Right forelimb (tissue), 1 donor: ENCODE measurements around the gene LPA.
A peak's percentile ranks its signal among the peaks of the same experiment; 100 is the strongest.
"Not testable (repeated sequence)": the region's sequence is repeated elsewhere in the genome, so short reads cannot be mapped to it uniquely, and the experiment has no call there.

ENCODE experiments used
- DNase-seq: peaks from one replicate; pipeline ENCODE4 v3.0.0-alpha.2; 2018

Gene LPA, protein sequence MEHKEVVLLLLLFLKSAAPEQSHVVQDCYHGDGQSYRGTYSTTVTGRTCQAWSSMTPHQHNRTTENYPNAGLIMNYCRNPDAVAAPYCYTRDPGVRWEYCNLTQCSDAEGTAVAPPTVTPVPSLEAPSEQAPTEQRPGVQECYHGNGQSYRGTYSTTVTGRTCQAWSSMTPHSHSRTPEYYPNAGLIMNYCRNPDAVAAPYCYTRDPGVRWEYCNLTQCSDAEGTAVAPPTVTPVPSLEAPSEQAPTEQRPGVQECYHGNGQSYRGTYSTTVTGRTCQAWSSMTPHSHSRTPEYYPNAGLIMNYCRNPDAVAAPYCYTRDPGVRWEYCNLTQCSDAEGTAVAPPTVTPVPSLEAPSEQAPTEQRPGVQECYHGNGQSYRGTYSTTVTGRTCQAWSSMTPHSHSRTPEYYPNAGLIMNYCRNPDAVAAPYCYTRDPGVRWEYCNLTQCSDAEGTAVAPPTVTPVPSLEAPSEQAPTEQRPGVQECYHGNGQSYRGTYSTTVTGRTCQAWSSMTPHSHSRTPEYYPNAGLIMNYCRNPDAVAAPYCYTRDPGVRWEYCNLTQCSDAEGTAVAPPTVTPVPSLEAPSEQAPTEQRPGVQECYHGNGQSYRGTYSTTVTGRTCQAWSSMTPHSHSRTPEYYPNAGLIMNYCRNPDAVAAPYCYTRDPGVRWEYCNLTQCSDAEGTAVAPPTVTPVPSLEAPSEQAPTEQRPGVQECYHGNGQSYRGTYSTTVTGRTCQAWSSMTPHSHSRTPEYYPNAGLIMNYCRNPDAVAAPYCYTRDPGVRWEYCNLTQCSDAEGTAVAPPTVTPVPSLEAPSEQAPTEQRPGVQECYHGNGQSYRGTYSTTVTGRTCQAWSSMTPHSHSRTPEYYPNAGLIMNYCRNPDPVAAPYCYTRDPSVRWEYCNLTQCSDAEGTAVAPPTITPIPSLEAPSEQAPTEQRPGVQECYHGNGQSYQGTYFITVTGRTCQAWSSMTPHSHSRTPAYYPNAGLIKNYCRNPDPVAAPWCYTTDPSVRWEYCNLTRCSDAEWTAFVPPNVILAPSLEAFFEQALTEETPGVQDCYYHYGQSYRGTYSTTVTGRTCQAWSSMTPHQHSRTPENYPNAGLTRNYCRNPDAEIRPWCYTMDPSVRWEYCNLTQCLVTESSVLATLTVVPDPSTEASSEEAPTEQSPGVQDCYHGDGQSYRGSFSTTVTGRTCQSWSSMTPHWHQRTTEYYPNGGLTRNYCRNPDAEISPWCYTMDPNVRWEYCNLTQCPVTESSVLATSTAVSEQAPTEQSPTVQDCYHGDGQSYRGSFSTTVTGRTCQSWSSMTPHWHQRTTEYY (N-terminal part only)

GRCh38 chr6:160664198-160664597, at the start of gene LPA:
Gene LPA (minus strand): TSS chr6:160664275. CDS start chr6:160664214, 61 bp downstream.
- not testable (repeated sequence) for DNase-seq

DNA sequence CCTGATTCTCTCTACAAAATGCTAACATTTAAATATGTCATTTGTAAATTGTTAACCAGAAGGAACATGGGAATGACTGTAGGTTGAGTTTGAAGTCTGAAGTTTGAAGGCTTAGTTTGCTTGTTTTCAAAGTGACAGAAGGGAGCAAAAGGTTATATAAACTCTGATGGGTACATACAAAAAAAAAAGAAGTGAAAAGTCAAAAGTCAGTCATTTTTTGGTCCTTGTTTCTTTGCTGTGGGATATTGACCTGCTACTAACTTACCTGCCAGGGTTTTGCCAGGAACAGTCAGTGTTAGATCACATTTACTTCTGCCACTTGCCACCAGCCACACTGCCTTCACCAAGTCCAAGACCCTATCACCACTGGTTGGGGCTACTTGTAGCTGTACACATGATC, 44.9 kb upstream of the LPA start:
- not testable (repeated sequence) for DNase-seq

DNA sequence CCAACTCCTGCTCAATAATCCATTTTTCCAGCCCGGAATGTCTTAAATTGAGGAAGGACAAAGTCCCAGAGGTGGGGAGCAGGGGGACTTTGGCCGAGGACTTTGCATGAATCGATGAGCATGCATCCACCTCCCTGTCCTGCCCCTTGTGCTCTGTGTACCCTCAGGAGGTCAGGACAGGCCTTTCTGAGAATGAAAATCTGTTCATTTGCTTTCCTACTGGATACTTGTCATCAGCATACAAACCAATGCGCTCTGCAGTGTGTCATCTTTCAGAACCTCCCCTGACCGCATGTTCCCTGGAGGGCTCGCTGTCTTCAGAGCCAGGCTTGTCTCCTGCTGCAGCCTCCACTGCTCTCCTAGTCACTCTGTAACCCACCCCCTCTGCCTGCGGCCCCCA, 40.6 kb upstream of the LPA start:
- DNase-seq, result not testable (repeated sequence)

- DNase-seq, result not testable (repeated sequence)
These were observed 38.0 kb upstream of the LPA start, which contains the start of gene PLG for GRCh38 chr6:160701918-160702680. Gene PLG (plus strand): TSS chr6:160702244. CDS start chr6:160702305, 61 bp downstream.

GRCh38 chr6:160697826-160698225, 33.8 kb upstream of the LPA start:
- DNase-seq, result no peak

GRCh38 chr6:160696884-160697283, 32.8 kb upstream of the LPA start:
- not testable (repeated sequence) for DNase-seq

DNA sequence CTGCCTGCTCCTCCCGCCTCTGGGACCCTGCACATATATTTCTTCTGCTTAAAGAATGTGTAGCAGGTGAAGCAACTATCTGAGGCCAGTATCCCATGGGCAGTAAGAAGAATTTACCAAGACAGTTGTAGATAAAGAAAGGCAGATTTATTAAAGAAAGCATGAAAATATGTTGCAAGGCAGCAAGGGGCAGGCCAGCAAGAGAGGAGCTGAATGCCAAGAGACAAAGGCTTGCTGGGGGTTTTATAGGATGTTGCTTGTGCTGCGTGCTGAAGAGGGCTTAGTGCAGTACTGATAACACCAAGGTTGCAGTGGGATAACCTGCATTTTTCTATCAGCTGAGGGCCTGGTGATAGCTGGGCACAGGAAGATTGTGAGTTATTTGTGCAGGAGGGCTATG, 31.5 kb upstream of the LPA start:
- DNase-seq, result not testable (repeated sequence)

GRCh38 chr6:160695025-160695424, 30.9 kb upstream of the LPA start:
- DNase-seq, result not testable (repeated sequence)

GRCh38 chr6:160692369-160692959, 28.4 kb upstream of the LPA start:
- no peak for DNase-seq

DNA sequence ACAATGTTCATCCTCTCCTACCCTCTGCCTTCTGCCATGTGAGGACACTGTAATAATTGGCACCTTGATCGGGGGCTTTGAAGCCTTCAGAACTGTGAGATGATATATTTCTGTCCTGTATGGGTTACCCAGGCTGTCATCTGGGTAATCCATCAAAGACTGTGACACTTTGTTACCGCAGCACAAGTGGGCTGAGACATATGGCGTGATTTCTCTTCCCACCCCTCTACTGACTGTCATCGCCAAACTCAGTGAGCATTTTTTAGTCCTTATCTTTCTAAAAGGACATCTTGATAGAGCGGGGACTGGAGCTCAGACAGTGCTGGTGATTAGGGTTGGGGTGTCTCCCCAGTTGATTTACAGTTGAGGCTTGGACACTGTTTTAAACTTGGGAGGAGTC, 27.5 kb upstream of the LPA start:
- DNase-seq, result no peak

DNA sequence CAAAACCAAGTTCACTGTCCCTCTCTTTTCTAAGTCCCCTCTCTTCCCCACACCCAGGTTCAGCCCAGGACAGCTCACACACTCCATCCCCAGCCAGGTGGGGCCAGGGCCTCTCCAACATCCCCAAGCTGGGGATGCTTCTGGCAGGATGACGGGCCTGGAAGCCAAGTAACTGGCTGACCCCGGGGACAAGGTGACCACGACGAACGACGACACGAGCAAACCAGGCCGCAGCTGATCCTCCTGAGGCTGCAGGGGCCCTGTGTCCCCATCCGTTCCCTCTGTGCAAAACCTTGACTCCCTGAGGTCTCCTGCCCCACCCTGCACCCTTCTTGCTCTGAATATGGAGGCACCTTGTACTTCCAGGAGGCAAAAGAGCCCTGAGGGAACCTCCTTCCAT, 26.4 kb upstream of the LPA start:
- no peak for DNase-seq

GRCh38 chr6:160685762-160686450, 21.8 kb upstream of the LPA start:
- DNase-seq, result no peak

DNA sequence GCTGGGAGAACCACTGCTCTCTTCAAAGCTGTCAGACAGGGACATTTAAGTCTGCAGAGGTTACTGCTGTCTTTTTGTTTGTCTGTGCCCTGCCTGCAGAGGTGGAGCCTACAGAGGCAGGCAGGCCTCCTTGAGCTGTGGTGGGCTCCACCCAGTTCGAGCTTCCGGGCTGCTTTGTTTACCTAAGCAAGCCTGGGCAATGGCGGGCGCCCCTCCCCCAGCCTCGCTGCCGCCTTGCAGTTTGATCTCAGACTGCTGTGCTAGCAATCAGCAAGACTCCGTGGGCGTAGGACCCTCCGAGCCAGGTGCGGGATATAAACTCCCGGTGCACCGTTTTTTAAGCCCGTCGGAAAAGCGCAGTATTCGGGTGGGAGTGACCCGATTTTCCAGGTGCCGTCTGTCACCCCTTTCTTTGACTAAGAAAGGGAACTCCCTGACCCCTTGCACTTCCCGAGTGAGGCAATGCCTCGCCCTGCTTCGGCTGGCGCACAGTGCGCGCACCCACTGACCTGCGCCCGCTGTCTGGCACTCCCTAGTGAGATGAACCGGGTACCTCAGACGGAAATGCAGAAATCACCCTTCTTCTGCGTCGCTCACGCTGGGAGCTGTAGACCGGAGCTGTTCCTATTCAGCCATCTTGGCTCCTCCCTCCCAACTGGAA, 21.2 kb upstream of the LPA start:
- not testable (repeated sequence) for DNase-seq

GRCh38 chr6:160679402-160679769, 15.3 kb upstream of the LPA start:
- peak; percentile 47 for DNase-seq

DNA sequence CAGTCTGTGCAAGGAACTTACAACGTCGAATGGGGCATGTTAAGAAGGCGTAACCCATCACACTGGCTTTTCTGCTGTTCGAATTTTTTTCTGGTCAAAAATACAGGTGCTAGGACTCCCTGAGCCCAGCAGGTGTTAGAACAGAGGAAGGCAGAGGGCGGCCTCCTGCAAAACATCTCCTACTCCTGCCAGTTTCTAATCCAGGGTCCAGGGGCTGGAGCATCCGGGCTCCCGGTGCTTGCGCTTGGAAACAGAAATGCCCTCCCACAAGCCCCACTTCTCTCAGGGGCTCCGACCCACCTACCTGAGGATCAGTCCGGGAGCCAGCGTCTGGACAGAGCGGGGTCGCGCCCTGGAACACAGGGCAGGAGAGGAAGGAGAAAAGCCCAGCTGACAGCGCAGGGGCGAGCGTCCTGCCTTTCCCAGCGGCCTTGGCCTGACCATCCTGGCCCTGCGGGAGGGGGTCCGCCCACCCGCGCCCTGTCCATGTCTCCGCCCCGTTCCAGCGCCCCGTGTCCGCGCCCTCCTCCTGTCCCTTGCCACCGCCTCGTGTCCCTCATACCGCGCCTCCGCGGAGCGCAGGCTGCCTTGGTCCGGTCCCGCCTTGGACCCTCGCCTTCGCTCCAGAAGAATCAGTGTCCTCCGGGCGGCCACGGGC, 14.8 kb upstream of the LPA start:
- DNase-seq, result no peak

DNA sequence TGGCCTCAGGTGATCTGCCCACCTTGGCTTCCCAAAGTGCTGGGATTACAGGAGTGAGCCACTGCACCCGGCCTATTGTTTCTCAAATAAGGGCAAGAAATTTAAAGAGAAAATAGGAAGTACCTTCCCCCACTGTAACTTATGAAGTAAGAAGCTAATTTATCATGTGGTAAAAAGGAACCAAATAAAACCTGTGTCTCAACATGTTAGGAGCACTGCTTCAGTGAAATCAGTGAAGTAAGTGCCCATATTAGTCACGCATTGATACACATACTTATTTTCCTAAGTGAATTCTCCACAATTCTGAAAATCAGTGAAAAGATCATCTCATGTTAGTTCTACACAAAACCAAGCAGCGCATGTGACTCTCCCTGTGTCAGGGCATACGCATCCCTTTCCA, 14.2 kb upstream of the LPA start:
- DNase-seq, result no peak

- not testable (repeated sequence) for DNase-seq
These were observed 12.3 kb upstream of the LPA start for GRCh38 chr6:160676418-160676817.

GRCh38 chr6:160668589-160668988, 4.5 kb upstream of the LPA start:
- DNase-seq, result no peak

DNA sequence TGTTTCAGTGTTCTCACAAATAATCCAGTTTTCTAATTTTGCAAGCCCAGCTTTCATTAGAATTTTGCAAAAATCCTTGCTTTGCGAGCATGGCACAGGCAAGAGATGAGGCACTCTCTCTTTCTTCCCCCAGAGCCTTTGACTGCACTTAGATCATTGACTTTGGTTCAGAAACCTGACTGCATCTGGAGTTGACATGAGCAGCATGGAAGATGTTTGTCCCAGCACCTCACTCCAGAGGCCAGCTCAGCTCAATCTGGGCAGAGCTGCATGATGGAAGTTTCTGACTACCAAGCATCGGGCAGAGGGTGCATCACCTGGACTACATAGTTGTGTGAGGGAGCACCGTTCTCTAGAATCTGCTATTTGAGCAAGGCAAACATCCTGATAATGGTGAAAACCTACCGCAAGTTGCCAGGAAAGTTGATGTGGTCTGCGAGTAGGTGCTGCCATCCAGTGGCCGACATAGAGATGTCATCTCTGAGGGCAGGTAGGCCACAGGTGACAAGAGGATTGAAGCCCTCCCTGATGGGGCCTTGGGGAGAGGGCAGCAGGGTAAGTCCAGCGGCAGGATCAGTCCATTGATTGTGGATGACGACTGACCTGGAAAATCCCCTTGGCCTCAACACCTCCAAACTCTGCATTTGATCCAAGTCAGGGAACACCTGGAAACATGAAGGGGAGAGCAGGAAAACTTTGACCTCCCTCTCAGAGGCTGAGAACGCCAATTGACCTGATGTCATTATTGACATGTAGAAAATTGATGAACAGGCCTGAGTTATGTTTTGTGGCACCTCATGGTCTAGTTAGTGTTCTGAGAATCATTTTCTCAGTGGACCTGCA, 3.8 kb upstream of the LPA start:
- no peak for DNase-seq
